NOMO-1 (cell line): ENCODE data around the gene MAPK13.
A peak's percentile ranks its signal among the peaks of the same experiment; 100 is the strongest.
"Not testable (repeated sequence)": the region's sequence is repeated elsewhere in the genome, so short reads cannot be mapped to it uniquely, and the experiment has no call there.

ENCODE experiments used
- DNase-seq, 2 experiments: peaks; one replicate each; lab custom pipeline; 2025; ENCODE audit not compliant: unreplicated experiment in 2 of 2; lab: John Stamatoyannopoulos, UW

The MAPK13 gene

DNA sequence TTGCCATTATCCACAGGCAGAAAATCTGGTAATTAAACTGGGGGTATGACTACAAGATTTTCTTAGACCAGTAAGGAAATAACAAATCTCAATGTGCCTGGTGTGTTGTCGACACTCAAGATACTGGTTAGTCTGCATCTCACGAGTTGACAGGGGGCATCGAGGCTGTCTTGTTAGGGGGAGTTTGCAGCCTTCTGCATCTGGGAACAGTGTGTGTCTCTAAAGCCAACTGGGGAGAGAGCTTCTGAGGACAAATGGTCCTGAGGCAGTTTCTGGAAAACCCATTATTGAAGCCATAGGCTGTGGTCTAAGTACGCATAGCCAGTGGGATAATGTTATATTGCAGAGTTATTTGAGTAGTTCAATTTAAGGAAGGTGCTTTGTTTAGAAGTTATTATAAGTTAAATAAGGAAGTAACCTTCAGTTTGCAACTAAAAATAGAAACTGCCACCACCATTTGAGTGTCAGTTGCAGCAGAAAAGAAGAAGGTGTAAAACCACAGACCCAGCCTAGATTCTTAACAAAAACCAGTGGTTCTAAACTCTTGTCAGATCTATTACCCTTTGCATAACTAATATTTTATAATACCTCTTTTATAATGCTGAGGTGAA, 15.4 kb upstream of the MAPK13 start:
- DNase-seq, result peak; percentile 46 to 93

DNA sequence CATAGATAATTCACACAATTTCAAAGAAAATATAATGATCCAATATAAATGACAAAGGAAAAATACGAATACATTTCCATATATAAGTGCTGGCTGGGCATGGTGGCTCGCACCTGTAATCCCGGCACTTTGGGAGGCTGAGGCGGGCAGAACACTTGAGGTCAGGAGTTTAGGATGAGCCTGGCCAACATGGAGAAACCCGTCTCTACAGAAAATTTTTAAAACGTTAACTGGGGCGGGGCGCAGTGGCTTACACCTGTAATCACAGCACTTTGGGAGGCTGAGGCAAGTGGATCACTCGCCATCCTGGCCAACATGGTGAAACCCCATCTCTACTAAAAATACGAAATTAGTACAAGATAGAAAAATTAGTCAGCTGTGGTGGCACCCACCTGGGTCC, 14.9 kb upstream of the MAPK13 start:
- DNase-seq, result no peak

DNA sequence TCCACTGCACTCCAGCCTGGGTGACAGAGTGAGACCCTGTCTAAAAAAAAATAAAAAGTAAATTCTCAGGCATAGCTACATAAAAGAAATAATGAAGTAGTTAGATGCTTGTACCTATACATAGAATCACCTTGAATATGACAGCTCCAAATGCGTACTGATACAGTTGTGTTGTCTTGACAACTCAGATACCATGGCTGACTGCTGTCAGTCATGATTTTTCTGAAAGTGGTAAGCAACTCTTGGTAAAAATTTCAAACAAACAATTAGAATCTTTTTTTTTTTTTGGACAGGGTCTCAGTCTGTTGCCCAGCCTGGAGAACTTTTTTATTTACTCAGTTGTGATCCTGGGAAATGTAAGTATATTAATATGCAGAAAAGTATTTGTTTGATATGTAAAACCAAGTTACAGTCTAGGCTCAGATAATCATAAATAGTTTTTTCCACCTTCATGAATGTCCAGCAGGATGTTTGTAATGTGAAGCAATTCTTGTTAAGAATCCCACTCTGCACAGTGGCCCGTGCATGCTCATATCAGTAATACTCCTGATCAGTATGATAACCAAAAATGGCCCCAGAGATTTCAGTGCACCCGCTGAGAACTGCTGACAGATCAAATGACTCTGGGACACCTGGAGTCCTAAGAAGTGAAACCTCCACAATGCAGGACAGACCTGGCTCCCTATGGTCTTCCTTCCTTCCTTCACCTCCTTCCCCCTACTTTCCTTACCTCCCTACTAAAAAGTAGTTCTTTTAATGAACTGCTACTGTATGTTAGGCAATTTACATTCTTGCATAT, 14.0 kb upstream of the MAPK13 start:
- DNase-seq, result no peak

- no peak for DNase-seq
Observed at GRCh38 chr6:36116943-36117342, 13.4 kb upstream of the MAPK13 start.

GRCh38 chr6:36117658-36118549, 12.4 kb upstream of the MAPK13 start:
- DNase-seq, result no peak

DNA sequence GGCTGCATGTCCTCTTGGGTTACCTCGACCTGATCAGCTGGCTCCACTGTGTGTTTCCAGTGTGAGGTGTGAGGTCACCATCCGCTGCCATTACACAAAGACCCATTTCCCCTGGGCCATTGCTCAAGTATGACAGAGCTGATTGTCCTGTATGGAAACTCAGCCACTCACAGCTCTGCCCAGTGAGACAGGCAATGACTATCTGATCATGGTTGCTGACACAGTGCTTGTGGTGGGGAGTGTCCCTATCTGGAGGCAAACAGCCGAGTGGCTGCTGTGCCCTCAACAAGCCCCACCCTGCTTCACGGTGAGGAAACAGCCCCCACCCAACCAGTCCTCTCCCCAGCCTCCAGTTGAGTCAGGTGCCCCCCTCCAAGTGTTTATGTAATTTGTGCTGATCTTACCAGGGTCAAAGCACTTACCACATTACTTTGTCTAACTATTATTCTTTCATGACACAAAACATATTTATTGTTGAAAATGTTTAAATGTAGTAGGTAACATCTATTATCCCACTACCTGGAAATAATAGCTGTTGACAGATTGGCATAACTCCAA, 11.7 kb upstream of the MAPK13 start:
- DNase-seq, result peak in 1 of 2 experiments; percentile 27

DNA sequence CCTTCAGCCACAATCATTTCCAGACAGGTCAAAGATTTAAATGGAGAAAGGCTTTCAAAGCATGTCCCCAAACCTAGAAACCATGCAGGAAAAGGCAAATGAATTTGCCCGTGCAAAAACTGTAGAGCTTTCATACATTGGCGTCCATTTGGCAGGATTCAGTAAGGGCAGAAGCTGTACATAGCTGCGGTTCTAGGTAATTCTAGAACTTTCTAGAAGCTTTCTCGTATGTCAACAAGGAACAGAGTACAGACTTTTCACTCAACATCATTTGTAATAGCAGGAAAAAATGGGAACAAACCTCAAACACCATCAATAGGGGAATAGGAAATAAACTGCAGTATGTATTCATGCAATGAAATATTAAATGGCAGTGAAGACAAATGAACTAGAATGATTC, 11.1 kb upstream of the MAPK13 start:
- DNase-seq, result no peak

GRCh38 chr6:36120018-36120417, 10.3 kb upstream of the MAPK13 start:
- no peak for DNase-seq

GRCh38 chr6:36120539-36120938, 9.8 kb upstream of the MAPK13 start:
- DNase-seq, result peak; percentile 58 to 76

DNA sequence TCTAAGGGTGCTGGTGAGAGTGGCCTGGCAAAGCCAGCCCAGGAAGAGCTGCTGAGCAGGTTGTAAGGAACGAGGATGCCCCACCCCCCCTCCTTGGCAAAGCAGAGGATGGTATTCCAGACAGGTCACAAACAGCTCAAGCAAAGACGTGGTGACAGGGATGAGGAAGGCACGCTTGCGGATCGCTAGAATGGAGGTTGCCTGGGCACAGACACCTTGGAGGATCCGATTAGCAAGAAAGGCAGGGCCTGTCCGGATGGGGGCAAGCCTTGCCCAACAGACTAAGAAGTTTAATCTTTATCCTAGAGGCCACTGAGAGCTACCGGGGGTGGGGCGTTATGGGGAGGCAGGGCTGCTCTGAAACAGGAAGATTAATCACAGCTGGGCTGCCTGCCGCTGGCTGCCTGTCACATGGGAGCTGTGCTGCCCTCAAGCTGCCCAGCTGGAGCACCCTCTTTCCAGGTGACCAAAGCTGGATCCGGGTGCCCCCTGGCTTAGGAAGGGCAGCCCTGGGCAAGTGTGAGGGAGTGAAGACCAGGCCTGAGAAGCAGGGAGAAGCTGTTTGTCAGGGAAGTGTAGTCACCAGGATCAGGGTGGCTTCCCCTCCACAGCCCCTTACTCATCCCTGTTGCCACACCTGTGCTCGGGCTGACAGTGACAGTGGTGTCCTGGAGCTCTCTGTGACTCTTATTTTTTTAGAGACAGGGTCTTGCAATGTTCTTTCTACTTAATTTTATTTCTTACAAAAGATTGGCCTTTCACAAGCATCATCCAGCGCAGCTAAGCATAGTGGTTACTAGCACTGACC, 9.1 kb upstream of the MAPK13 start:
- DNase-seq, result peak; percentile 71 to 84

- no peak for DNase-seq
Observed at GRCh38 chr6:36121787-36122494, 8.4 kb upstream of the MAPK13 start.

DNA sequence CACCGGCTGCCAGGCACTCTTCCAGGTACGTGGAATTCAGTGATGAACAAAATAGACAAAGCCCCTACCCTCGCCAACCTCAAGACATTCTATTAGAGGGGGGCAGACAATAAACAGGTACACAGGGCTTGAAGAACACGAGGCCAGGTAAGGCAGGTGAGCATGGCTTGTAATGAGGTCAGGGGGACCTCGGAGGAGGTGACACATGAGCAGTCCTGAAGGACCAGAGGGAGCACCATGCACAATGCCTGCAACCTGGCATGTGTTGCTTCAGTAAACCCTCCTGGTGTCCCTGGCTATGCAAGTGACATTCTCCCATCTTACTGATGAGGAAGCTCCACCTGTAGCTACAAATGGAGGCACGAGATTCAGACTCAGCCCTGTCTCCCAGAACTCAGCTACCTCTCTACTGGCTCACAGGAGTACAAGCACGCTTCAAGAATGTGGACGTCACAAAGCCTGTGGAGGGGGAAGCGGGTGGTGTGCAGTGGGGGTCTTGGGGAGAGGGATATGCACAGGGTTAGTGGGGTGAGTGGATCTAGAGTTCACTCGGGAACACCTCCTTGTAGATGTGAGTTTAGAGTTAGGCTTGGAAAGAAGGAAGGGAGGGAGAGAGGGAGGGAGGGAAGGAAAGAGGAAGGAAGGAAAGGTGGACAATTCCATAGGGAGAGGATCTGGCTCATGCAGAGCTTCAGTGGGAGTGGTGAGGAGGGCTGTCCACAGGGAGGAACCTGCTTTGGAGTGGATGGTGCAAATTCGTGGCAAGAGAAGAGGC, 7.6 kb upstream of the MAPK13 start:
- DNase-seq, result no peak

DNA sequence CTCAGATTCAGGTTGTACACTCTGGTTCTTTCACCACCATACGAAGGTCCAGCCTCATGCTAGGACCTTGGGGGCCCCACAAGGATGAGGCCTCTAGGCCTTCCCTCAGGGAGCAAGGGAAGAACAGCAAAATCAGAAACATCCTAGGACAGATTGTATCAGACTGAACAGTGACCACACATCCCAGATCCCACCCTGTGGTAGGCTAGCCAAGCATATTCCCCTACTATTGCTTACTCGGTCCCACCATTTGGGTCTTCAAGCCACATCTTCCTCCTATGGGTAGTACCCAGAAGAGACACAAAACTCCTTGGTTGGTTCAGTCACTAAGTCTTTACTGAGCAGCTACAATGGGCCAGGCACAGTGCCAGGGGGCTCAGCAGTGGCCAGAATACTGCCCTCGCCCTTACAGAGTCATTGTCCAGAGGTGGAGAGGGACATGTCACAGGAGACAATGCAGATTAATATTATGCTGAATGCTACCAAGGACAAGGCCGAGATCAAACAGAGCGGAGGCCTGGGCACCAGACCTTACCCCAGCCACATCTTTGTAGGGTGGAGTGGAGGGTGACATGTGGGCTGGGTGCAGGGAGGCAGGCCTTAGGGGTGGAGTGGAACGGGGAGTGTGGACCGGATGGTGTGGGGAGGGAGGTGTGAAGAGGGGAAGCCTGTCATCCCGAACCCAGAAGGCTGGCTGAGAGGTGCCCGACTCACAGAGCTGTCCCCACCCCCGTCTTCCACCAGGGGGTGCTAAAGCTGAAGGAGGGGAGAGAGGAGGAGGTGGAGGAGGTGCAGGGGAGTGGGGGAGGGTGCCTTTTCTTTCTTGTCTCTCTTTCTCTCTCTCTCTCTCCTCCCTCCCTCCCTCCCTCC, 6.8 kb upstream of the MAPK13 start:
- peak; percentile 70 to 74 for DNase-seq

DNA sequence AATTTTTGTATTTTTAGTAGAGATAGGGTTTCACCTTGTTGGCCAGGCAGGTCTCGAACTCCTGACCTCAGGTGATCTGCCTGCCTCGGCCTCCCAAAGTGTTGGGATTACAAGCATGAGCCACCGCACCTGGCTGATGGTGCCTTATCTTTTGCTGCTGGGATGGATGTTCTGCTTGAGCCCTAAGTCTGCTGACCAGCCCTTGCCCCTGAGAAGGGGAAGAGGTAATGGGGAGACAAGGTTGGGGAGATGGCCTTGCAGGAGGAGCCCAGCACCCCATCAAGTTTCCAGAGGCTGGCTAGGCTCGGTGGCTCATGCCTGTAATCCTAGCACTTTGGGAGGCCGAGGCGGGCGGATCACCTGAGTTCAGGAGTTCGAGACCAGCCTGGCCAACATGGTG, 6.0 kb upstream of the MAPK13 start:
- DNase-seq, result not testable (repeated sequence)

- no peak for DNase-seq
Observed at GRCh38 chr6:36124881-36125280, 5.4 kb upstream of the MAPK13 start.

DNA sequence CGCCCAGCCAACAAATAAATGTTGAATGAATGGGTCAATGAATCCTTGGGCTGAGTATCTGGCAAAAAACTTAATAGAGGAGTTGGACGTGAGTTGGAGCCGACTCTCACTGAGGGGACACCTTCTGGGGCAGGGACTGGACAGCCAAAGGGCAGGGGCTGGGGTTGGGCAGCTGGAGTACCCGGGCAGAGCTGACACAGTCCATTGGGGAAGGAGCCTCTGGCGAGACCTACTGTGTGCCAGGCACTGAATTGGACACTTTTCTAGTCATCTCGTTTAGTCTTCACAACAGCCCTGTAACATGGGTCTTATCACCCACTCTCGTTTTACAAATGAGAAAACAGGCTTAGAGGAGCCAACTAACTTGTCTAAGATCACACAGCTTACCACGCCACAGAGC, 4.7 kb upstream of the MAPK13 start:
- no peak for DNase-seq

DNA sequence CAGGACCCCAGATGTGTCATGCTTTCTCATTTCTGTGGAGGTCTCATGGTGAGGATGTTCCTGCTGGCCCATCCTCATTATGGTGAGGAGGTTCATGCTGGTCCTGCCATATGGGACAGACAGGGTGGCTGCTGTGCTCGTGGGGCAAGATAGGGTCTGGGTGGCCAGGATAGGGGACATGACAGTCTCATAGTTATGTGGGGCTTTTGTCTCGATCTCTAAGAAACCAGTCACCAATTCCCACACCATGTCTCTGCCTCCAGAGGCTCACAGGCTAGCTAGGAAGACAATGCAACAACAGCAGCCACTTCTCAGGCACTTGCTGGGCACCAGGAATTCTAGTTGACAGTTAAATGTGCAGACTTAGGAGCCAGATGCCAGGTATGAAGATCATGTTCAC, 4.2 kb upstream of the MAPK13 start:
- DNase-seq, result no peak
